ENCODE results near the gene QRICH1. TPM values are rescaled to one million over a fixed set of nuclear protein-coding genes. Genes with fewer than 3 reads are reported as not detected.
A peak's percentile ranks its signal among the peaks of the same experiment; 100 is the strongest.

The QRICH1 gene
- total RNA-seq, 1 donor from 2014 or later: 147 TPM

GRCh38 chr3:48996640-48997039 lies 97.2 kb downstream of the QRICH1 start:
- Mint-ChIP-seq H3K27ac (no peak overlapping the region), H3K36me3 (ENCODE audit: low read depth) (peaks cover 16% of the 10 kb centered on the region), H3K9me3 (no peaks in the 10 kb centered on the region), H3K4me1 (ENCODE audit: low read depth) (peaks cover 19% of the 10 kb centered on the region), H3K27me3 (ENCODE audit: insufficient read depth) (no peaks in the 10 kb centered on the region), H3K4me3 (no peak overlapping the region)
- DNase-seq (ENCODE audit: low spot score): no peak
- intact Hi-C loops (cut with micrococcal nuclease): no loop called here

GRCh38 chr3:48993834-48994233 lies 100.0 kb downstream of the QRICH1 start:
- intact Hi-C loops (cut with micrococcal nuclease): no loop called here
- Mint-ChIP-seq H3K4me3 (no peak overlapping the region), H3K4me1 (ENCODE audit: low read depth) (peaks cover 36% of the 10 kb centered on the region)

GRCh38 chr3:48991851-48992545 lies 101.9 kb downstream of the QRICH1 start:
- Mint-ChIP-seq H3K27ac (peak overlapping the region; percentile 52), H3K9me3 (no peaks in the 10 kb centered on the region), H3K4me1 (ENCODE audit: low read depth) (peaks cover 43% of the 10 kb centered on the region), H3K36me3 (ENCODE audit: low read depth) (peaks cover 16% of the 10 kb centered on the region), H3K27me3 (ENCODE audit: insufficient read depth) (no peaks in the 10 kb centered on the region), H3K4me3 (peak overlapping the region; percentile 95)
- DNase-seq (ENCODE audit: low spot score): no peak
- intact Hi-C loops (cut with micrococcal nuclease): loop anchor here (2.0 kb wide), 1 partner anchor 145 kb away; the partner anchor contains the start of gene PRKAR2A

More at GRCh38 chr3:48993834-48994233, 100.0 kb downstream of the QRICH1 start:
- no peak for DNase-seq (ENCODE audit: low spot score)
- Mint-ChIP-seq H3K9me3 (no peaks in the 10 kb centered on the region), H3K36me3 (ENCODE audit: low read depth) (peaks cover 16% of the 10 kb centered on the region), H3K27ac (peak overlapping the region; percentile 63), H3K27me3 (ENCODE audit: insufficient read depth) (no peaks in the 10 kb centered on the region)

- DNase-seq (ENCODE audit: low spot score): peak; percentile 26
- intact Hi-C loops (cut with micrococcal nuclease): loop anchor here (2.0 kb wide), 1 partner anchor 144 kb away; the partner anchor contains the start of gene PRKAR2A
- Mint-ChIP-seq H3K27ac (peak overlapping the region; percentile 74), H3K9me3 (no peaks in the 10 kb centered on the region), H3K36me3 (ENCODE audit: low read depth) (peaks cover 17% of the 10 kb centered on the region), H3K4me1 (ENCODE audit: low read depth) (peaks cover 49% of the 10 kb centered on the region), H3K4me3 (peak overlapping the region; percentile 95), H3K27me3 (ENCODE audit: insufficient read depth) (no peaks in the 10 kb centered on the region)
These were observed 103.0 kb downstream of the QRICH1 start for GRCh38 chr3:48990636-48991469.

- Mint-ChIP-seq H3K27ac (peak within 1 kb of the TSS; percentile 91), H3K4me3 (peak within 1 kb of the TSS; percentile 95), H3K36me3 (ENCODE audit: low read depth) (peaks cover 16% of the 10 kb centered on the region), H3K4me1 (ENCODE audit: low read depth) (peaks cover 49% of the 10 kb centered on the region), H3K27me3 (ENCODE audit: insufficient read depth) (no peaks in the 10 kb centered on the region), H3K9me3 (no peaks in the 10 kb centered on the region)
- peak; percentile 64 for DNase-seq (ENCODE audit: low spot score)
- intact Hi-C loops (cut with micrococcal nuclease): loop anchor here (1.0 to 5.0 kb wide), 6 partner anchors 17 to 457 kb away; partner anchors contain the start of genes ARIH2, DALRD3, IMPDH2 and PRKAR2A
These were observed 103.9 kb downstream of the QRICH1 start, which contains the start of gene P4HTM for GRCh38 chr3:48989796-48990635. Gene P4HTM (plus strand): TSS chr3:48990241. CDS start chr3:48990257, 16 bp downstream.

GRCh38 chr3:48989126-48989795 lies 104.6 kb downstream of the QRICH1 start:
- intact Hi-C loops (cut with micrococcal nuclease): loop anchor here (1.0 to 5.0 kb wide), 5 partner anchors 18 to 458 kb away; partner anchors contain the start of genes ARIH2, DALRD3, IMPDH2 and WDR6
- H3K27me3 Mint-ChIP-seq (ENCODE audit: insufficient read depth): no peaks in the 10 kb centered on the region
- H3K36me3 Mint-ChIP-seq (ENCODE audit: low read depth): peaks cover 16% of the 10 kb centered on the region
- peaks cover 49% of the 10 kb centered on the region for H3K4me1 Mint-ChIP-seq (ENCODE audit: low read depth)
- H3K27ac Mint-ChIP-seq: peak overlapping the region; percentile 91
- H3K4me3 Mint-ChIP-seq: peak overlapping the region; percentile 91
- DNase-seq (ENCODE audit: low spot score): no peak
- no peaks in the 10 kb centered on the region for H3K9me3 Mint-ChIP-seq

- H3K27ac Mint-ChIP-seq: peak overlapping the region; percentile 1
- no peaks in the 10 kb centered on the region for H3K27me3 Mint-ChIP-seq (ENCODE audit: insufficient read depth)
- DNase-seq (ENCODE audit: low spot score): no peak
- no peak overlapping the region for H3K4me3 Mint-ChIP-seq
- H3K36me3 Mint-ChIP-seq (ENCODE audit: low read depth): peaks cover 31% of the 10 kb centered on the region
- H3K4me1 Mint-ChIP-seq (ENCODE audit: low read depth): peaks cover 34% of the 10 kb centered on the region
- H3K9me3 Mint-ChIP-seq: no peaks in the 10 kb centered on the region
- intact Hi-C loops (cut with micrococcal nuclease): loop anchor here (5.0 kb wide), 1 partner anchor 461 kb away; no protein-coding TSS in a partner anchor
These were observed 108.0 kb downstream of the QRICH1 start for GRCh38 chr3:48985831-48986376.

- Mint-ChIP-seq H3K4me3 (no peak overlapping the region), H3K9me3 (no peaks in the 10 kb centered on the region), H3K36me3 (ENCODE audit: low read depth) (peaks cover 36% of the 10 kb centered on the region), H3K4me1 (ENCODE audit: low read depth) (peaks cover 33% of the 10 kb centered on the region), H3K27me3 (ENCODE audit: insufficient read depth) (no peaks in the 10 kb centered on the region), H3K27ac (no peak overlapping the region)
- intact Hi-C loops (cut with micrococcal nuclease): loop anchor here (5.0 kb wide), 1 partner anchor 463 kb away; no protein-coding TSS in a partner anchor
- no peak for DNase-seq (ENCODE audit: low spot score)
These were observed 109.2 kb downstream of the QRICH1 start for GRCh38 chr3:48984663-48985062.

- DNase-seq (ENCODE audit: low spot score): no peak
- peaks cover 36% of the 10 kb centered on the region for H3K36me3 Mint-ChIP-seq (ENCODE audit: low read depth)
- H3K9me3 Mint-ChIP-seq: no peaks in the 10 kb centered on the region
- H3K4me3 Mint-ChIP-seq: no peak overlapping the region
- peak overlapping the region; percentile 57 for H3K27ac Mint-ChIP-seq
- H3K4me1 Mint-ChIP-seq (ENCODE audit: low read depth): peaks cover 22% of the 10 kb centered on the region
- intact Hi-C loops (cut with micrococcal nuclease): no loop called here
- no peaks in the 10 kb centered on the region for H3K27me3 Mint-ChIP-seq (ENCODE audit: insufficient read depth)
These were observed 110.8 kb downstream of the QRICH1 start for GRCh38 chr3:48983096-48983495.

GRCh38 chr3:48982686-48983085 lies 111.2 kb downstream of the QRICH1 start:
- Mint-ChIP-seq H3K27me3 (ENCODE audit: insufficient read depth) (no peaks in the 10 kb centered on the region), H3K4me3 (no peak overlapping the region), H3K4me1 (ENCODE audit: low read depth) (peaks cover 18% of the 10 kb centered on the region), H3K27ac (peak overlapping the region; percentile 57), H3K36me3 (ENCODE audit: low read depth) (peaks cover 36% of the 10 kb centered on the region), H3K9me3 (no peaks in the 10 kb centered on the region)
- DNase-seq (ENCODE audit: low spot score): no peak
- intact Hi-C loops (cut with micrococcal nuclease): no loop called here

- Mint-ChIP-seq H3K4me1 (ENCODE audit: low read depth) (peaks cover 17% of the 10 kb centered on the region), H3K27me3 (ENCODE audit: insufficient read depth) (no peaks in the 10 kb centered on the region), H3K27ac (no peak overlapping the region), H3K4me3 (no peak overlapping the region), H3K9me3 (no peaks in the 10 kb centered on the region), H3K36me3 (ENCODE audit: low read depth) (peaks cover 36% of the 10 kb centered on the region)
- no peak for DNase-seq (ENCODE audit: low spot score)
- intact Hi-C loops (cut with micrococcal nuclease): no loop called here
These were observed 111.9 kb downstream of the QRICH1 start for GRCh38 chr3:48982016-48982415.

Measured in activated T-helper 1 cell treated with anti-CD3 and anti-CD28 coated beads, Interleukin-12 subunit alpha, Interleukin-12 subunit beta, Interleukin-2, Interleukin-4 antibody, amounts not matched to agents 30 ng/mL and 10 ng/mL and 1 ng/mL, durations not matched to agents 14 hours and 24 hours and 36 hours (primary cell).